ENCODE measurements around the gene FUT2. TPM values are rescaled to one million over a fixed set of nuclear protein-coding genes. Genes with fewer than 3 reads are reported as not detected.
"Not testable (repeated sequence)": the region's sequence is repeated elsewhere in the genome, so short reads cannot be mapped to it uniquely, and the experiment has no call there.

Gene FUT2
- not detected in 2 replicates for total RNA-seq (2014; rRNA removed; shearing (Covaris generic))
- not detected in 2 replicates for polyA plus RNA-seq (2014; cell fraction: nucleus; rRNA removed)

DNA sequence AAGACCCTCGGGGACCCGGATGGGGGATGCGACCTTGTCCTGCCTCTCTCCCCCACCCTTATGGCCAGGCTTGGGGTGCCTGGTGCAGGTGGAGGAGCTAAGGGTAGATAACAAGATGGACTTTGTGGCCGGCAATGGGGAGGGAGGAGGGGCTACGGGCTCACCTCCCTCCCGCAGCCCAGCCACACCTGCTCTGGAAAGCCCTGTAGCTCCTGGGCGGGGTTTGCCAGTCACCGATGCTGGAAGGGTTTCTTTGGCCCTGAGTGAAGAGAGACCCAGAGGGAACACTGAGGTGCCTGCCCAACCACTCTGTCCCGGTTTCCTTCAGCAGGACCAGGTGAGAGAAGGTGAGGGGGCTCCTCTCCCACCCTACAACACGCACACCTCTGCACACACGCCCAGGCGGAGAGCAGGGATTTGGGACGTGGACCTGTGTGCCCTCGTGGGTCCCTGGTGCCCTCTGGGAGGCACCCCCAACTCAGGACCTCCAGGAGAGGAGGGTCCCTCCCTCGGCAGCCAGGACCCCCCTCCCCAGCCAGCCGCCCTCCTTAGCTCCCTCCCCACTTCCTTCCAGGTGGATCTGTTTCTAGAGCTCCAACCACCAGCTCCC lies at the start of gene FUT2:
TSS of gene FUT2 (plus strand) at position 229 of the 610 bp plus-strand sequence. CDS start 6,986 bp downstream, outside the sequence.
- no peak for DNase-seq (ENCODE audit: extremely low read depth, low read depth)

DNA sequence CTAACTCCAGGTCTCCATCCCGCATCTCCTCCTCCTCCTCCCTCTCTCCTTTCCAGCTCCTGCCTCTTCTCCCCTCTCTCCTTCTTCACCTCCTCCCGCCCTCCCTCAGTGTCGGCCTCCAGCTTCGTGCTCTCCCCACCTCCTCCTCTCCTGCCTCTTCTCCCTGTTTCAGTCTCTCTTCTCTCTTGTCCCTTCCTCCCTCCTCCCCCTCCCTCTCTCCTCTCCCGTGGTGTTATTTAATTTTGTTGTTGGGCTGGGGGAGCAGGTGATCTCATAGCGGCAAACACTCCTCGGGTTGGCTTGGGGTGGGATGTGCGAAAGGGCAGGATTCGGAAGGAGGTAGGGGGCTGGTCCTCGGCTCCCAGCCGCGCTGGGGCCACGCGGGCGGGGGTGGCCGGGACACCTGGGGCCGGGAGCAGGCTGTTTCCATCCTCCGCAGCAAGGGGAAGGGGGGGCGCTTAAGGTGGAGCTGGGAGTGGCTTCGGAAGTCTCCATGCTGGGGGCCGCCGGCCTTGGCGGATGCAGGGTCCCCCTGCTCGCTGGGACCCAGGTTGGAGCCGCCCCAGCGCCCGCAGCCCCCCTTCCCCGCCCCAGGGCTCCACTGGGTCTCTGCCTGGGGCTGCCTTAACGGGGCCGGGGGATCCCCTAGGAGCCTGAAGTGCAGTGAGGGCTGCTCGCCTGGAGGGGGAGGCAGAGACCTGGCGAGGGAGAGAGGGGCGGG lies 49.6 kb upstream of the FUT2 start, which contains the start of gene CA11:
TSS of gene CA11 (minus strand) at position 187 of the 721 bp plus-strand sequence. CDS start 555 bp downstream, outside the sequence.
- peak; percentile 80 for DNase-seq (ENCODE audit: extremely low read depth, low read depth)

DNA sequence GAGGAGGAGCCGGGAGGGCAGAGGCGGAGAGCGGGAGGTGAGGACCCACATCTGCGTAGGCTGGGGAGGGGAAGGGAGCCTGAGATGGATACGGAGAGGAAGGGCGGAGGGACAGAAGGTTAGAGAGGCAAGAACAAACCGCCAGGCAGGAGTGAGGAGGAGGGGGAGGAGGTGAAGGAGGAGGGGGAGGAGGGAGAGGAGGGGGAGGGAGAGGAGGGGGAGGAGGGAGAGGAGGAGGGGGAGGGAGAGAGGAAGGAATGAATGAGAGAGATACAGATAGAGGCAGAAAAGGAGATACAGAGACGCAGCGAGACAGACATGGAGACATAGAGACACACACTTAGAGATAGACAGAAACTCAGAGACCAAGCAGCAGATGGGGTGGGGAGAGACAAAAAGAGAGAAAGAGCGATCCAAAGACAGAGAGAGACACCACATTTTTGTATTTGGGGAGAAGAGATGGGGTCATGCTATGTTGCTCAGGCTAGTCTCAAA lies 49.0 kb upstream of the FUT2 start:
- no peak for DNase-seq (ENCODE audit: extremely low read depth, low read depth)

DNA sequence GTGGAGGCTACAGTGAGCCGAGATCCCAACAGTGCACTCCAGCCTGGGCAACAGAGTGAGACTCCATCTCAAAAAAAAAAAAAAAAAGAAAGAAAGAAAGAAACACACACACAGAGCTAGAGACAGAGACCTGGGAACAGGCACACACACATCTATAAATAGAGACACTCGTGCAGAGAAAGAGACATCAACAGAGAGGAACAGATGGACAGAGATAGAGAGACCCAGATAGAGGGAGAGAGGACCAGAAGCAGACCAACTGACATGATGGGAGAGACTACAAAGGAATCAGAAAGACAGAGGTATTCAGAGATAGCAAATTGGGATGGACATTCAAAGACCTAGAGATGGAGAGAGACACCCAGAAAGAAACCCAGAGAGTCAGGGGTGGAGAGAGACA lies 47.6 kb upstream of the FUT2 start:
- DNase-seq (ENCODE audit: extremely low read depth, low read depth), result no peak

DNA sequence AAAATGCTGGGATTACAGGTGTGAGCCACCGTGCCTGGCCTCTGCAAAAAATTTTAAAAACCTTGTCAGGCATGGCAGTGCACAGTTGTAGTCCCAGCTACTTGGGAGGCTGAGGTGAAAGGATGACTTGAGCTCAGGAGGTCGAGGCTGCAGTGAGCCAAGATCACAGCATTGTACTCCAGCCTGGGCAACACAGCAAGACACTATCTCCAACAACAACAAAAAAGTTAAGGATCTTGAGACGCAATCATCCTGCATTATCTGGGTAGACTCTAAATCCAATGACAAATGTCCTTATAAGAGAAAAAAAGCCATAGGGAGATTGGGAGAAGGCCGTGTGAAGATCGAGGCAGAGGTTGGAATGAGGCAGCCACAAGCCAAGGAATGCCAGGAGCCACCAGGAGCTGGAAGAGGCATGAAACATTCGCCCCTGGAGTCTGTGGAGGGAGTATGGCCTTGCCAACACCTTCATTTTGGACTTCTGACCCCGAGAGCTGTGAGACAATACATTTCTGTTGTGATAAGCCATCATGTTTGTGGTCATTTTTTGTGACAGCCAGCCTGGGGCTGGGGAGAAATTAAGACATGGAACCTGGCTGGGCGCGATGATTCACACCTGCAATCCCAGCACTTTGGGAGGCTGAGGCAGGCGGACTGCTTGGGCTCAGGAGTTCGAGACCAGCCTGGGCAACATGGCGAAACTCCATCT lies 44.6 kb upstream of the FUT2 start:
- no peak for DNase-seq (ENCODE audit: extremely low read depth, low read depth)

DNA sequence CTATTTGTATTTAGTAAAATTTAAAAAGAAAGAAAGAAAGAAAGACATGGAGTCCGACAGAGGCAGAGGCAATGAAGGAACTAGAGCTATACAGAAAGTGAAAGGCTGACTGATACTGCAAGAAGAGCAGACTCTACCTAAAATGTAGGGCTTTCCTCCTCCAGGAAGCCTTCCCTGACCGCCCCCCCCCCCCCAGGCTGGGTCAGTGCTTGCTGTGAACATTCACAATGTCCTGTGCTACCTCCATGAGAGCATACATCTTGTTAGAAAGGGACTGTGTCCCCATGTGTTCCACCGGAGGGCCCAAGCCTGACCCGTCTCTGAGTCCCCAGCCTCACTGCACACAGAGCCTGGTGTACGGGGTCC lies 44.1 kb upstream of the FUT2 start:
- no peak for DNase-seq (ENCODE audit: extremely low read depth, low read depth)

DNA sequence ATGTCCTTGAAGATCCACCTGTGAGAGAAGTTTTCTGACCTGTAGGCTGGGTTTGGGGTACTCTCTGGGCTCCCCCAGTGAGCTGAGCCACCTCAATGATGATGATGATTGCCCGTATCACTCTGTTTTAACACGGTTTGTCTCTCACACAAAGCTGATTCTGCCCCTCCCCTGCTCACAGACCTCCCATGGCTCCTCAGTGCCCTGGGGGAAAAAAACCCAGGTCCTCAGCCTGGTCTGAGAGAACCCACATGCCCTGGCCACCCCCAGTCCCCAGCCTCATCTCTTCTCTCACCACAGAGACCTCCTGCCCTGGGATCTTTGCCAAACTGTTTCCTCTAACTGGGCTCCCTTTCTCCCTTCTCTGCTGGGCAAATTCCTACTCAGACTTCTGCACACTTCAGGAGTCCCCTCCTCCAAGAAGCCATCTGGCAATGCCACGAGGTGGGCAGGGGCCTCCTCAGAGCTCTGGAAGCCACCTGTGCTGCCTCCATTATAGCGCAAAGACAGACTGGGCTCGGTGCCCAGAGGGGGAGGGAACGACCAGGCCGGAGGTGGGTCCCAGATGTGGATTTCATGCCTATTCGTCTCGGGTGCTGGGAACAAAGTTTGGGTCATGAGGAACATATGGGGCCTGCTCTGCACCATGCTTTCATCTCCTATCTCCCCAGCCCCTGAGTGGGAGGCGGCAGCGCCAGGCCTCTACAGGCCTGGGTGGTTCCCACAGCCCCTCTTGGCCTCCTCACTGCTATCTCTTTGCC lies 41.3 kb upstream of the FUT2 start:
- DNase-seq (ENCODE audit: extremely low read depth, low read depth), result no peak

DNA sequence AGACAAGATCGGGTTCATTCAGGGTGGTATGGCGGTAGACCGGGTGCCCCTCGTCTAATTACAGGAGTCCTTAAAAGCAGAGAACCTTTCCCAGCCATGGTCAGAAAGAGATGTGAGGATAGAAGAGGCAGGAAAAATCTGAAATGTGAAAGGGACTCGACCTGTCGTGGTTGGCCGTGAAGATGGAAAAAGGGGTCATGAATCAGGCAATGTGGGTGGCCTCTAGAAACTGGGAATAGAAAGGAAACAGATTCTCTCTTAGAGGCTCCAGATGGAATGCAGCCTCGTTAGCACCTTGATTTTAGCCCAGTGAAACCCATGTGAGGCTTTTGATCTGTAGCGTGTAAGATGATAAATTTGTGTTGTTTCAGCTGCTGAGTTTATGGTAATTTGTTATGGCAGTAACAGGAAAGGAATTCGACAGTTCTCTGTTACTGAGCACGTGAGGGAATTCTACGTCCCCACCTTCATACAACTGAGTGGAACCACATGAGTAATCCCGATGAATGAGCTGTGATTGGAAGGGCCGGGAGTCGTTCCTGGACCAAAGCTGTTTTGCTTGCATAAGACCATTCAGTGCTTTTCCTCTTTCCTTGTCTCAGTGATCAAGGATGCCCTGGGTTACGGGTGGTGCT lies 38.8 kb upstream of the FUT2 start:
- no peak for DNase-seq (ENCODE audit: extremely low read depth, low read depth)

DNA sequence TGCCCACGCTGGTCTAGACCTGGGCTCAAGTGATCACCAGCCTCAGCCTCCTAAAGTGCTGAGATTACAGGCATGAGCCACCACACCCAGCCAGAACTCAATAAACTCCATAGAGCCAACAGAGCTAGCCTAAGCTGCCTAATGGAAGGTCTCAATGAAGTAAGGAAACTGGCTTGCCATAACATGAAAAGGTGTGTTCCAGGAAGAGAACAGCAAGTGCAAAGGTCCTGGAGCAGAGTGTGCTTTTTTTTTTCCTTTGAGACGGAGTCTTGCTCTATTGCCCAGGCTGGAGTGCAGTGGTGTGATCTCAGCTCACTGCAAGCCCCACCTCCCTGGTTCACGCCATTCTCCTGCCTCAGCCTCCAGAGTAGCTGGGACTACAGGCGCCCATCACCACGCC lies 37.9 kb upstream of the FUT2 start:
- not testable (repeated sequence) for DNase-seq (ENCODE audit: extremely low read depth, low read depth)

DNA sequence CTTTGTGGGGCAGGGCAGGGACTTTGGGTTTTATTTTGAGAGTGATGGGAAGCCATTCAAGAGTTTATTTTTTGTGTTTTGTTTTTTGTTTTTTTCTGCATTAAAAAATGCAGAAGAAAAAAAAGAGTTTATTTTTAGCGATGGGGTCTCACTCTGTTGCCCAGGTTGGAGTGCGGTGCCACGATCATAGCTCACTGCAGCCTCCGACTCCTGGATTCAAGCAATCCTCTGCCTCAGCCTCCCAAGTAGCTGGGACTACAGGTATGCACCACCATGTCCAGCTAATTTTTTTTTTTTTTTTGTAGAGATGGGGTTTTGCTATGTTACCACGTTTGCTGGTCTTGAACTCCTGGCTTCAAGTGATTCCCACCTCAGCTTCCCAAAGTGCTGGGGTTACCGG lies 37.3 kb upstream of the FUT2 start:
- DNase-seq (ENCODE audit: extremely low read depth, low read depth), result no peak

DNA sequence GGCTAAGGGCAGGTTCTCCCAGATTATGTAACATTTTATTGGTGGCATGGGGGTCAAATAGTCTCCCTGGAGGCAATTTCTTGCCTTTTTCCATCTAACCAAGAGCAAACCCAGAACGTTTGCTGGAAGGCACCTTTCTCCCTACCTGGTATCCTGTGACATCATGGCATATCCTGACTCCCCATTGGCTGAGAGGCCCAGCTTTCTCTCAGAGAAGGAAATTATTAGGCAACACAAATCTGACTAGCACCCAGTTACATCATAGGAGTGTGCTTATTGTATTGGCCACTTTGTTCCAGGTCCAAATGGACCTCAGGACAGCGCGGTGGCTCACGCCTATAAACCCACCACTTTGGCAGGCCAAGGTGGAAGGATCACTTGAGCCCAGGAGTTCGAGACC lies 36.0 kb upstream of the FUT2 start:
- DNase-seq (ENCODE audit: extremely low read depth, low read depth), result no peak

DNA sequence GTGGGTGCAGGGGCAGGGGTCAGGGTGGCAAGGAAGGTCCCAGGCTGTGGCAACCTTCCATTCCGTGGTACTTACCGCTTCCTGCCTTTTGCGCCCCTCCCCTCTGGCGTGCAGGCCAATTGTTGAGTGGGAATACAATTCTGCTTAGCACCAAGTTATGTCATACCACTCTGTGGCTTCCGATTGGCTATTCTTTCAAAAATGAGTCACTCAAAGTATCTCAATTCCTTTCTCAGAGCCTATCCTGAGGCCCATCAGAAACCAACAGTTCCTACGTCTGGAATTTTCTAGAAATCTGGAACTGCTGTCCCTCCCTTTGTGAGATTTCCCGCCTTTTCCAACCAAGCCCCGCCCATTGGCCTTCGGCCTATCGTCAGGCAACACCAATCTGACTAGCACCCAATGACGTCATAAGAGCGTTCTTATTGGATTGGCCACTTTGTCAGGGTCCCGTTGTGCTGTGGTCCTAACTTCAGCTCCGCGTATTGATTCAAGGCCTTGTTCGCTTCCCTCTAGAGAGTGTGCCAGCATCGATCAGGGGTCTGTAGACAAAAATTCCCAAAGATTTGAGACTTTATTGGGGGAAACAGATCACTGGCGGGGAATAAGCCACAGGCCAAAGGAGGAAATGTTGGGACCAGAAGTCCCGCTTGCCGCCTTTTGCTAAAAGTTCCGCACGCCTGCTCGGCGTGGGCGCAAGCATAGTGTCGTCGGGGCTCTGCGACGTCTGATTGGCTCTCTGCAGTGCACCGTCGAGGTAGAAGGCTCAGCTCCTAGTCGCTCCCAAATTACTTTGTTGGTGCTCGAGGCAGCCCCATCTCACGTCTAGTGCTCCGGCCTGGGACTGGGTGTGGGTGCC lies 34.7 kb upstream of the FUT2 start:
- peak; percentile 87 for DNase-seq (ENCODE audit: extremely low read depth, low read depth)

DNA sequence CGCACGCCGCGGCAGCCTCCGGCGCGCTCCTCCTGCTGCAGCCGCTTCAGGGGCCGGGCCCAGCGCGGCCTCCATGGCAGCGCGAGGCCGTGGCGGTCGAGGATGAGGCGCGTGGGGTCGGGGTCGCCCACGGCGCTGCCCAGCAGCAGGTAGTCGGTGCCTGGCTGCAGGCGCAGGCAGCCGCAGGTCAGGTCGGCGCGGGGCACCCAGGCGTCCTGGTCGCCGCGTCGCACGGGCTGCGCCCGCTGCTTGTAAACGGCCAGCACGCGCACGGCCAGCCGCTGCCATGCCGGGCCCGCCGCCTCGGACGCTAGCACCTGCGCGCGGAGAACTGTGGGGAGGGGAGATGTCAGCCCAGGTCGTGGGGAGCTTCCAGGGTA lies 34.1 kb upstream of the FUT2 start:
- DNase-seq (ENCODE audit: extremely low read depth, low read depth), result no peak

DNA sequence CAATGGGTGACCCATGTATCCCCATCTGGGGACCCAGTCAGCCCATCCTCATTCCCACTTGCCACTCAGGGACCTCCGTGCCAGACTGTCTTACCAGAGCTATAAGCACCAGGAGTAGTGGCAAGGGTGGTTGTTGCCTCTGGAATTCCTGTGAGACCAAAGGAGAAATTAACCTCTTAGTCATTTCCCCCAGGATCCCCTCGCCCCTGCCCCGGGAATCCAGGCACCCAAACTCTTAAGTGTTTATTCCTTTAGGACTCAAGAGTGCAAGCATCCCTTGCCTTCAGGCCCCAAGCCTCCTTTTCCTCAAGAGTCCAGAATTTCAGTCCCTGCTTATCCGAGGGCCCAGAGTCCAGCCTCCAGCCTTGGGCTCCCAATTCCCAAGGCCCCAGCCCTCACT lies 32.1 kb upstream of the FUT2 start:
- no peak for DNase-seq (ENCODE audit: extremely low read depth, low read depth)

DNA sequence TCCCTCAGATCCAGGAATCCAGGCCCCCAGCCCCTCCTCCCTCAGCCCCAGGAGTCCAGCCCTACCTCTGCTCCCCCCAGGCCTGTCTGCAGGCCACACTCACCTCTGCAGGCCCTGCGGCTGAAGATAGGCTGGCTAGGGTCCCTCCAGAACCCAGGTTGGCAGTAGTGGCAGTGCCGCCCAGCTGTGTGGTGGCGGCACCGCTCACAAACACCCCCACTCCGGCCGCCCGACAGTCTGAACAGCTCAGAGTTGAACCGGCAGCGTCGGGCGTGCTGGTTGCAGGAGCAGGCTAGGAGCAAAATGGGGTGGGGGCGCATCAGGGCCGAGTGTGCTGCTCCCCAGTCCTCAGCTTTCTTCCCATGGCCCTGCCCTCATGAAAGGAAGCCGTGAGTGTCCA lies 31.3 kb upstream of the FUT2 start:
- no peak for DNase-seq (ENCODE audit: extremely low read depth, low read depth)

DNA sequence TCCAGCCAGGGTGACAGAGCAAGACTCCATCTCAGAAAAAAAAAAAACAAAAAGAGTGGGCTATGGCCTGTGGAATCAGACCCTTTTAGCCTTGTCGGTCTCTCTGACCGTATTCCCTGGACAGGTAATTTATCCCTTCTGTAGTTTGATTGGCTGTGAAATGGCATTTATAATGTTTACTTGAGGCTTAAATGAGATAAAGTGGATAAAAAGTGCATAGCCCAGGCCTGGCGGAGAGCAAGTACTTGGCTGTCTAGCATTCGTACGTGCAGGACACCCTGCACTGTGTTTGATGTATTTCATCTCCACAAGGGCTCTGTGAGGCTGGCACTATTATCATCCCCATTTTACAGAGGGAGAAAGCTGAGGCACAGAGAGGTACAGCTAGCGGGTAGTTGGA lies 30.0 kb upstream of the FUT2 start:
- no peak for DNase-seq (ENCODE audit: extremely low read depth, low read depth)

DNA sequence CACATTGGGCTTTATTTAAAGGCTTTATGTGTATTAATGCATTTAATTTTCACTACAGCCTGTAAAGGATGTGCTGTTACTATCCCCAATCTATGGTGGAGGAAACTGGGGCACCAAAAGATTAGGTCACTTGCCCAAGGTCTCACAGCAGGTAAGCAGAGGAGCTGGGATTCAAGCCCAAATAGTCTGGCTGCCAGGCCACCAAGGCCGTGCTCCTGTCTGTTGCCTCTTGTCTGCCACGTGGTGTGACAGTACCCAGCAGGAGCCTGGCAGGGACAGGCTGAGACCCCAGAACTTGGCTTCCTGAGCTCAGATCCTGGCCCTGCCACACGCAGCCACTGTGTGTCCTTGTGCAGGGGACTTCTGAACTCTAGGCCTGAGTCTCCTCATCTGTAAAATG lies 27.4 kb upstream of the FUT2 start:
- DNase-seq (ENCODE audit: extremely low read depth, low read depth), result no peak

DNA sequence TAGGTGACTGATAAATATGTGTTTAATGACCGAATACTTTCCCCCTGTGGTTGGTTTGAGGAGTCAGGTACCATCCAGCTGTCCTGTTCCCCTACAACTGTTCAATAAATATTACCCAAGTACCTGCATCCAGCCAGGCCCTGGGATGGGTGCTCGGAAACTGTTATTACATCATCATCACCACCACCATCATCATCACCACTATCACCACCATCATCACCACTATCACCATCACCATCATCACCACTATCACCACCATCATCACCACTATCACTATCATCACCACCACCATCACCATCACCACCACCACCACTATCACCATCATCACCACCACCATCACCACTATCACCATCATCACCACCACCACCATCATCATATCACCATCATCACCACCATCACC lies 27.0 kb upstream of the FUT2 start:
- no peak for DNase-seq (ENCODE audit: extremely low read depth, low read depth)

DNA sequence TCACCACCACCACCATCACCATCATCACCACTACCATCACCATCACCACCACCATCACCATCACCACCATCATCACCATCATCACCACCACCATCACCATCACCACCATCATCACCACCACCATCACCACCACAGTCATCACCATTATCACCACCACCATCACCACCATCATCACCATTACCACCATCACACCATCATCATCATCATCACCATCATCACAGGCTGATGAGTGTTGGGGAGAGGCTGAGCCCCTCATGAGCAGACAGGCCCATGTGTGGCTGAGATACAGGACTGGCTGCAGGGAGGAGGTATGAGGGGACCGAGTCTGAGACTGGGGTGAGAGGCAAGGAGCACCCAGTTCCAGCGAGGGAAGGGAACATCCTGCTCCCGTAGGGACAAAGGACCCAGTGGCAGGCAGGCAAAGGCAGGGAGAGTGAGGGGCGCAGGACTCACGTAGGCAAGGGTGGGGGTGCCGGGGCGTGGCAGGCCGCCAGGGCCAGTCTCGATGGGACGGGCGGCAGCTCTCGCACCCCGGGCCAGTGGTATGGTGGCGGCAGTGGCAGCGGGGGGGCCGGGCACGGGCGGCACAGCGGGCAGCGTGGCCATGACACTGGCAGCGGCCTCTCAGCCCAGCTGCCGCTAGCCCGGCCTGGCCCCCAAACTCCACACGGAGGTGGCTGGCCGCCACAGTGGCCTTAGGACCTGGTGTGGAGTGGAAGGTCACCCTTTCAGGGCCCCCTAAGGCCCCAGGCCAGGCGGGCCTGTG lies 25.7 kb upstream of the FUT2 start:
- DNase-seq (ENCODE audit: extremely low read depth, low read depth), result no peak
